Hepatocyte (in vitro differentiated cells): ENCODE data around the gene TMEM129.

Experiments
- EZH2 ChIP-seq: fragments of 200-600 bp; sonication (generic); IDR thresholded peaks from 2 replicates; pipeline ENCODE4 v1.6.1; 2016; ENCODE audit warnings: antibody characterized with exemption, mild to moderate bottlenecking, borderline replicate concordance
- EZH2phosphoT487 ChIP-seq: fragments of 200-600 bp; sonication (generic); IDR thresholded peaks from one replicate; pipeline ENCODE4 v1.6.1; 2018; ENCODE audit warnings: antibody characterized with exemption, mild to moderate bottlenecking, low read depth, moderate library complexity; ENCODE audit not compliant: unreplicated experiment, severe bottlenecking
- TF ChIP-seq, protein P1 (sequence below): fragments of 200-600 bp; sonication (generic); IDR thresholded peaks from 2 replicates; pipeline ENCODE4 v1.5.1; 2016; ENCODE audit warnings: antibody characterized with exemption, mild to moderate bottlenecking; ENCODE audit not compliant: poor library complexity

GRCh38 chr4:1712216-1713002 lies 8.7 kb downstream of the TMEM129 start, which contains the start of gene SLBP:
- TF ChIP-seq EZH2 (no peak), EZH2phosphoT487 (no peak)
- TF ChIP-seq, protein P1, sequence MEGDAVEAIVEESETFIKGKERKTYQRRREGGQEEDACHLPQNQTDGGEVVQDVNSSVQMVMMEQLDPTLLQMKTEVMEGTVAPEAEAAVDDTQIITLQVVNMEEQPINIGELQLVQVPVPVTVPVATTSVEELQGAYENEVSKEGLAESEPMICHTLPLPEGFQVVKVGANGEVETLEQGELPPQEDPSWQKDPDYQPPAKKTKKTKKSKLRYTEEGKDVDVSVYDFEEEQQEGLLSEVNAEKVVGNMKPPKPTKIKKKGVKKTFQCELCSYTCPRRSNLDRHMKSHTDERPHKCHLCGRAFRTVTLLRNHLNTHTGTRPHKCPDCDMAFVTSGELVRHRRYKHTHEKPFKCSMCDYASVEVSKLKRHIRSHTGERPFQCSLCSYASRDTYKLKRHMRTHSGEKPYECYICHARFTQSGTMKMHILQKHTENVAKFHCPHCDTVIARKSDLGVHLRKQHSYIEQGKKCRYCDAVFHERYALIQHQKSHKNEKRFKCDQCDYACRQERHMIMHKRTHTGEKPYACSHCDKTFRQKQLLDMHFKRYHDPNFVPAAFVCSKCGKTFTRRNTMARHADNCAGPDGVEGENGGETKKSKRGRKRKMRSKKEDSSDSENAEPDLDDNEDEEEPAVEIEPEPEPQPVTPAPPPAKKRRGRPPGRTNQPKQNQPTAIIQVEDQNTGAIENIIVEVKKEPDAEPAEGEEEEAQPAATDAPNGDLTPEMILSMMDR, result no peak
